Calu3 (cell line): ENCODE results near the gene RASGRF2. TPM values are rescaled to one million over a fixed set of nuclear protein-coding genes. Genes with fewer than 3 reads are reported as not detected.

Source experiments
- BruUV-seq: library from RNA; stranded (reverse); fragments of 400-500 nt; replicated peaks from 2 replicates; lab custom pipeline; 2021; lab: Mats Ljungman, UMichigan
- CTCF ChIA-PET: fragments of 300-600 bp; sonication (Branson Sonifier 250); formaldehyde crosslinking; loops from one replicate; lab custom pipeline; 2022; ENCODE audit warnings: antibody characterized with exemption; lab: Charles Lee
- DNase-seq: peaks from one replicate; pipeline ENCODE4 v3.0.0; 2022
- H3K27ac Mint-ChIP-seq: one replicate; pipeline ENCODE4 v1.8.0; 2022; ENCODE audit warnings: mixed read lengths; ENCODE audit not compliant: unreplicated experiment
- H3K27me3 Mint-ChIP-seq: one replicate; pipeline ENCODE4 v1.8.0; 2022; ENCODE audit warnings: mixed read lengths; ENCODE audit not compliant: unreplicated experiment
- H3K36me3 Mint-ChIP-seq: one replicate; pipeline ENCODE4 v1.8.0; 2022; ENCODE audit warnings: mild to moderate bottlenecking, moderate library complexity, mixed read lengths; ENCODE audit not compliant: insufficient read depth, unreplicated experiment
- H3K4me1 Mint-ChIP-seq: one replicate; pipeline ENCODE4 v1.8.0; 2022; ENCODE audit warnings: mild to moderate bottlenecking, low read depth, mixed read lengths; ENCODE audit not compliant: unreplicated experiment
- H3K4me3 Mint-ChIP-seq: one replicate; pipeline ENCODE4 v1.8.0; 2022; ENCODE audit warnings: mild to moderate bottlenecking, low read depth, moderate library complexity, mixed read lengths; ENCODE audit not compliant: unreplicated experiment
- H3K9me3 Mint-ChIP-seq: one replicate; pipeline ENCODE4 v1.8.0; 2022; ENCODE audit warnings: low read depth, mixed read lengths; ENCODE audit not compliant: unreplicated experiment
- intact Hi-C: fragments of 100-400 bp; cut with micrococcal nuclease; formaldehyde crosslinking; loops from one replicate; pipeline ENCODE4 v1.10.0; 2022; ENCODE audit not compliant: unreplicated experiment
- total RNA-seq: library from RNA; stranded (reverse); gene quantifications from 2 replicates; pipeline ENCODE4 v1.2.3, GENCODE V29; 2022
- TF ChIP-seq, protein P1 (sequence below): fragments of 200-600 bp; IDR thresholded peaks from one replicate; pipeline ENCODE4 v1.8.0; 2022; ENCODE audit warnings: antibody characterized with exemption; ENCODE audit not compliant: unreplicated experiment

The RASGRF2 gene
- total RNA-seq, 1 experiment from 2014 or later: 27.7 TPM

DNA sequence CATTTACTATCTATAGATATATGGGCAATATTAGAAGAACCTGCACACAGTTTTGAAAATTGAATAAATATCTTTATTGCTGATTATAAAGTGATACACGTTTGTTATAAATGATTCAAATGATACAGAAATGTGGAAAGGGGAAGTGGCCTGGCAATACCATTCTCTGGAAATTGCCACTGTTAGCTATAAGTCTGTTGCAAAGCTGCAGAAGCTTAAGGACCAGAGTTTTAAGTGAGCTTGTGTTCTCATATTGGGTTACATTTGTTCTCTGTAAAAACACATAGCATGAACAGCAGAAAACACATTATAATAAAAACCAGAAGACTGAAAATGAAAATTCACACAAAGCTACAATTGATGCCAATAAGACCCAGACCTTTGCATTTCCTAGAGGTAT is 59.6 kb downstream of the RASGRF2 start:
- Mint-ChIP-seq H3K27ac (no peak overlapping the region), H3K9me3 (no peaks in the 10 kb centered on the region), H3K36me3 (no peaks in the 10 kb centered on the region), H3K4me1 (peaks cover 19% of the 10 kb centered on the region), H3K4me3 (no peak overlapping the region), H3K27me3 (no peaks in the 10 kb centered on the region)
- no peak for DNase-seq
- TF ChIP-seq, protein P1, sequence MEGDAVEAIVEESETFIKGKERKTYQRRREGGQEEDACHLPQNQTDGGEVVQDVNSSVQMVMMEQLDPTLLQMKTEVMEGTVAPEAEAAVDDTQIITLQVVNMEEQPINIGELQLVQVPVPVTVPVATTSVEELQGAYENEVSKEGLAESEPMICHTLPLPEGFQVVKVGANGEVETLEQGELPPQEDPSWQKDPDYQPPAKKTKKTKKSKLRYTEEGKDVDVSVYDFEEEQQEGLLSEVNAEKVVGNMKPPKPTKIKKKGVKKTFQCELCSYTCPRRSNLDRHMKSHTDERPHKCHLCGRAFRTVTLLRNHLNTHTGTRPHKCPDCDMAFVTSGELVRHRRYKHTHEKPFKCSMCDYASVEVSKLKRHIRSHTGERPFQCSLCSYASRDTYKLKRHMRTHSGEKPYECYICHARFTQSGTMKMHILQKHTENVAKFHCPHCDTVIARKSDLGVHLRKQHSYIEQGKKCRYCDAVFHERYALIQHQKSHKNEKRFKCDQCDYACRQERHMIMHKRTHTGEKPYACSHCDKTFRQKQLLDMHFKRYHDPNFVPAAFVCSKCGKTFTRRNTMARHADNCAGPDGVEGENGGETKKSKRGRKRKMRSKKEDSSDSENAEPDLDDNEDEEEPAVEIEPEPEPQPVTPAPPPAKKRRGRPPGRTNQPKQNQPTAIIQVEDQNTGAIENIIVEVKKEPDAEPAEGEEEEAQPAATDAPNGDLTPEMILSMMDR: no peak
- BruUV-seq: no TSS peak
- CTCF ChIA-PET: no interaction called here
- intact Hi-C loops: no loop called here

- H3K27ac Mint-ChIP-seq: no peak overlapping the region
- H3K4me1 Mint-ChIP-seq: peaks cover 19% of the 10 kb centered on the region
- no peaks in the 10 kb centered on the region for H3K36me3 Mint-ChIP-seq
- TF ChIP-seq, protein P1: no peak
- H3K9me3 Mint-ChIP-seq: no peaks in the 10 kb centered on the region
- intact Hi-C loops: no loop called here
- no peak overlapping the region for H3K4me3 Mint-ChIP-seq
- CTCF ChIA-PET: no interaction called here
- no peak for DNase-seq
- no peaks in the 10 kb centered on the region for H3K27me3 Mint-ChIP-seq
- BruUV-seq: no TSS peak
These were observed 60.5 kb downstream of the RASGRF2 start for GRCh38 chr5:81020478-81021167.

- H3K27ac Mint-ChIP-seq: no peak overlapping the region
- H3K9me3 Mint-ChIP-seq: no peaks in the 10 kb centered on the region
- no peaks in the 10 kb centered on the region for H3K27me3 Mint-ChIP-seq
- CTCF ChIA-PET: no interaction called here
- H3K4me1 Mint-ChIP-seq: peaks cover 19% of the 10 kb centered on the region
- no peak overlapping the region for H3K4me3 Mint-ChIP-seq
- DNase-seq: no peak
- H3K36me3 Mint-ChIP-seq: no peaks in the 10 kb centered on the region
- intact Hi-C loops: no loop called here
- TF ChIP-seq, protein P1: no peak
- no TSS peak for BruUV-seq
These were observed 61.3 kb downstream of the RASGRF2 start for GRCh38 chr5:81021486-81021885.

GRCh38 chr5:81021951-81022687 is 62.0 kb downstream of the RASGRF2 start:
- TF ChIP-seq, protein P1: no peak
- no peak for DNase-seq
- Mint-ChIP-seq H3K27me3 (no peaks in the 10 kb centered on the region), H3K36me3 (no peaks in the 10 kb centered on the region), H3K27ac (no peak overlapping the region), H3K4me3 (no peak overlapping the region), H3K9me3 (no peaks in the 10 kb centered on the region), H3K4me1 (peaks cover 19% of the 10 kb centered on the region)
- CTCF ChIA-PET: no interaction called here
- intact Hi-C loops: no loop called here
- no TSS peak for BruUV-seq
